B cell (primary cell): ENCODE measurements around the gene ZNF329. TPM values are rescaled to one million over a fixed set of nuclear protein-coding genes. Genes with fewer than 3 reads are reported as not detected.

Experiments
- ATAC-seq: fragments of 200-7000 bp; cut with Tn5 transposase; one replicate; pipeline ENCODE4 v1.10.0; 2021; ENCODE audit warnings: low read depth, mild to moderate bottlenecking, moderate number of reproducible peaks, moderate library complexity
- CTCF ChIA-PET: fragments of 350-600 bp; sonication (Branson Sonifier 250); formaldehyde crosslinking; loops from one replicate; lab custom pipeline; 2021; ENCODE audit warnings: antibody characterized with exemption, inconsistent platforms; lab: Charles Lee
- POLR2A ChIA-PET: fragments of 350-600 bp; sonication (Branson Sonifier 250); formaldehyde crosslinking; loops from one replicate; lab custom pipeline; 2021; ENCODE audit warnings: antibody characterized with exemption; lab: Charles Lee
- DNase-seq: peaks from one replicate; pipeline ENCODE4 v3.0.0; 2013
- H2AFZ ChIP-seq: 2 replicates; pipeline ENCODE4 v1.6.1; 2012; ENCODE audit warnings: mild to moderate bottlenecking, low read depth, low read length; ENCODE audit not compliant: insufficient read depth, poor library complexity, severe bottlenecking
- H3K27ac ChIP-seq, 2 donors: 1 replicate in 1 of 2; 2 replicates in 1 of 2; pipeline ENCODE4 v1.5.1; 2012 to 2013; ENCODE audit warnings: low read length in 2 of 2, mild to moderate bottlenecking in 2 of 2, moderate library complexity in 1 of 2
- H3K27me3 ChIP-seq, 4 experiments: fragments of 200-600 bp in 1 of 4; sonication (generic) in 1 of 4; replicated peaks in 1 of 4; 1 replicate in 2 of 4; 2 replicates in 2 of 4; pipeline versions ENCODE4 v1.6.1 to v1.7.0; 2013 to 2016; ENCODE audit warnings: low read length in 3 of 4, mild to moderate bottlenecking in 2 of 4, mixed read lengths in 1 of 4, moderate library complexity in 1 of 4; ENCODE audit not compliant: insufficient read depth in 4 of 4, control insufficient read depth in 3 of 4; ENCODE audit errors: control extremely low read depth in 1 of 4
- H3K36me3 ChIP-seq, 2 experiments: replicated peaks in 1 of 2; 1 replicate in 1 of 2; 2 replicates in 1 of 2; pipeline versions ENCODE4 v1.6.1 to v1.7.1; 2013; ENCODE audit warnings: low read length in 1 of 2; ENCODE audit not compliant: insufficient read depth in 2 of 2, control insufficient read depth in 1 of 2; ENCODE audit errors: control extremely low read depth in 1 of 2, extremely low read depth in 1 of 2
- H3K4me1 ChIP-seq, 2 donors: fragments of 200-600 bp in 1 of 2; sonication (generic) in 1 of 2; 1 replicate in 1 of 2; 2 replicates in 1 of 2; pipeline versions ENCODE4 v1.5.1 to v1.6.1; 2013 to 2017; ENCODE audit warnings: low read length in 2 of 2; ENCODE audit not compliant: control insufficient read depth in 2 of 2, insufficient read depth in 2 of 2
- H3K4me2 ChIP-seq: replicated peaks from 2 replicates; pipeline ENCODE3; 2012; ENCODE audit warnings: mild to moderate bottlenecking, low read depth, low read length; ENCODE audit not compliant: poor library complexity, severe bottlenecking
- H3K4me3 ChIP-seq, 5 experiments: fragments of 200-600 bp in 1 of 5; sonication (generic) in 1 of 5; 1 replicate in 3 of 5; 2 replicates in 2 of 5; pipeline versions ENCODE4 v1.5.1 to v1.7.0; 2011 to 2016; ENCODE audit warnings: low read length in 4 of 5, mild to moderate bottlenecking in 4 of 5, low read depth in 2 of 5, control low read depth in 1 of 5, moderate library complexity in 1 of 5; ENCODE audit not compliant: insufficient read depth in 1 of 5; ENCODE audit errors: control extremely low read depth in 1 of 5, extremely low read depth in 1 of 5
- H3K79me2 ChIP-seq: fragments of 200-600 bp; sonication (generic); one replicate; pipeline ENCODE4 v1.6.0; 2016; ENCODE audit warnings: low read length; ENCODE audit not compliant: control insufficient read depth, insufficient read depth
- H3K9ac ChIP-seq: fragments of 200-600 bp; sonication (generic); 2 replicates; pipeline ENCODE4 v1.6.1; 2017; ENCODE audit warnings: mild to moderate bottlenecking, low read length, moderate library complexity
- H3K9me3 ChIP-seq, 3 donors: one replicate each; pipeline versions ENCODE4 v1.6.1 to v1.7.1; 2013; ENCODE audit warnings: low read length in 2 of 3; ENCODE audit not compliant: control insufficient read depth in 2 of 3, insufficient read depth in 1 of 3; ENCODE audit errors: control extremely low read depth in 1 of 3
- H4K20me1 ChIP-seq: 2 replicates; pipeline ENCODE4 v1.6.0; 2012; ENCODE audit warnings: mild to moderate bottlenecking, low read length; ENCODE audit not compliant: insufficient read depth, control insufficient read depth, poor library complexity, severe bottlenecking
- H3K27ac Mint-ChIP-seq: one replicate; pipeline ENCODE4 v1.8.0; 2021; ENCODE audit warnings: mixed read lengths
- H3K27me3 Mint-ChIP-seq: one replicate; pipeline ENCODE4 v1.8.0; 2021; ENCODE audit warnings: mixed read lengths
- H3K4me1 Mint-ChIP-seq: one replicate; pipeline ENCODE4 v1.8.0; 2021; ENCODE audit warnings: mixed read lengths
- H3K4me3 Mint-ChIP-seq: one replicate; pipeline ENCODE4 v1.8.0; 2021; ENCODE audit warnings: mixed read lengths
- H3K9me3 Mint-ChIP-seq: one replicate; pipeline ENCODE4 v1.8.0; 2022; ENCODE audit warnings: mixed read lengths; ENCODE audit not compliant: insufficient read depth
- CTCF ChIP-seq: fragments of 200-600 bp; IDR thresholded peaks from one replicate; pipeline ENCODE4 v1.8.0; 2022; ENCODE audit warnings: antibody characterized with exemption, mild to moderate bottlenecking
- EZH2 ChIP-seq: IDR thresholded peaks from 2 replicates; pipeline ENCODE4 v1.6.1; 2012; ENCODE audit warnings: borderline replicate concordance, low read depth, mild to moderate bottlenecking, moderate library complexity, low read length; ENCODE audit not compliant: insufficient read depth, poor library complexity, severe bottlenecking
- WGBS: methylation state at CpG from one replicate; pipeline ENCODE4 v1.1.5; 2013; ENCODE audit warnings: missing lambda C conversion rate; ENCODE audit not compliant: insufficient coverage; 5-methylcytosine and 5-hydroxymethylcytosine counted together
- intact Hi-C: fragments of 100-400 bp; cut with micrococcal nuclease; formaldehyde crosslinking; loops from one replicate; pipeline ENCODE4 v1.10.0; 2022
- polyA plus RNA-seq: library from polyadenylated mRNA; depleted of rRNA; stranded (reverse); fragments of >200 nt; gene quantifications from 2 replicates; pipeline ENCODE4 v1.2.3, GENCODE V29; 2012
- total RNA-seq, 2 donors: library from RNA; stranded (reverse); fragments of 120-200 nt in 1 of 2; gene quantifications; 1 replicate in 1 of 2; 2 replicates in 1 of 2; pipeline versions ENCODE4 v1.2.3 to v1.2.4, GENCODE V29; 2013 to 2022

ZNF329 gene
- total and polyA plus RNA-seq, 2 donors (not counting 1 experiment from before 2014, with no cell fraction given), result 5.4 to 12.5 TPM

GRCh38 chr19:58154679-58155648, 4.4 kb upstream of the ZNF329 start:
- no peak for TF ChIP-seq EZH2
- peak; percentile 94 for TF ChIP-seq CTCF
- Histone ChIP-seq H3K4me2 (peak overlapping the region; percentile 96), H3K9me3 (peaks cover 0 to 43% (median 0%) of the 10 kb centered on the region in 3 donors), H3K79me2 (peaks cover 27% of the 10 kb centered on the region), H4K20me1 (no peaks in the 10 kb centered on the region), H3K27ac (peak overlapping the region; percentile 82 to 91), H3K9ac (peak overlapping the region; percentile 99), H3K4me3 (peak overlapping the region; percentile 32 to 98 (median 91)), H3K27me3 (no peaks in the 10 kb centered on the region), H2AFZ (peak overlapping the region; percentile 100), H3K36me3 (no peaks in the 10 kb centered on the region), H3K4me1 (peaks cover 12 to 26% of the 10 kb centered on the region in 2 donors)
- no peaks in the 10 kb centered on the region for H3K27me3 Mint-ChIP-seq
- POLR2A ChIA-PET, result interaction anchor here (0.7 kb wide), 2 partner anchors 18 to 28 kb away, joined by 3 read pairs; partner anchors contain the start of gene ZNF274
- peak; percentile 96 for DNase-seq
- WGBS, result 3% methylated on average over 80 of the region's 85 CpGs
- H3K4me1 Mint-ChIP-seq, result peaks cover 12% of the 10 kb centered on the region
- intact Hi-C loops, result loop anchor here (1.0 to 10.0 kb wide), 8 partner anchors 57 to 749 kb away; partner anchors contain the start of genes ZIK1, ZNF135, ZNF256 and ZNF606
- H3K9me3 Mint-ChIP-seq, result no peaks in the 10 kb centered on the region
- peak; percentile 87 for ATAC-seq
- CTCF ChIA-PET, result interaction anchor here (0.6 to 2.3 kb wide), 17 partner anchors 12 to 751 kb away, joined by 3 to 15 read pairs (median 3); partner anchors contain the start of genes ERVK3-1, ZNF135 and ZNF274
- H3K4me3 Mint-ChIP-seq, result peak overlapping the region; percentile 88
- H3K27ac Mint-ChIP-seq, result peak overlapping the region; percentile 90
